ENCODE data around the gene CASP2. TPM values are rescaled to one million over a fixed set of nuclear protein-coding genes. Genes with fewer than 3 reads are reported as not detected.
"Not testable (repeated sequence)": the region's sequence is repeated elsewhere in the genome, so short reads cannot be mapped to it uniquely, and the experiment has no call there.

The CASP2 gene
- polyA plus RNA-seq, 1 experiment: 16.0 TPM

DNA sequence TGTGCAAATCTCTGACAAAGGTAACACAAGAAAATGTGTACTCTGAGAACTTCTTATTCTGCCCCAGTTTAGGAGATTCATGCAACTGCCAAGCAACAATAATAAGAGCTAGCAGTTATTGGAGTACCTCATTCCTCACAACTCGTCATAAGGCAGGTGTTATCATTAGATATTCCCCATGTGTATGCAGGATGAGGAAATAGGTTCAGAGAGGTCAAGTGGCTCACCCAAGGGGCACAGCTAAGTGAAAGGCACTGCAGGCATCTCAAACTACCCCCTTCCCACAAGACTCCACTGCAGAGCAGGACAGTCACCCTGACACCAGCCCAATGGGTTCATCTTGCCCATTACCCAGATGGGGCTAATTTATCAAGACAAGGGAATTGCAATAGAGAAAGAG, 26.2 kb upstream of the CASP2 start:
- POLR2A ChIA-PET: no interaction called here
- no peak for TF ChIP-seq CTCF (IDR thresholded peaks at IDR 0.05; ENCODE audit: insufficient read depth, low read depth, low read length)
- no peaks in the 10 kb centered on the region for H3K27me3 ChIP-seq (ENCODE audit: control insufficient read depth, insufficient read depth, low read length)
- CTCF ChIA-PET: interaction anchor here (3.2 kb wide), 1 partner anchor 22 kb away, joined by 12 read pairs; no protein-coding TSS in a partner anchor
- no peak overlapping the region for H3K4me3 ChIP-seq (ENCODE audit: low read depth, low read length)
- H3K36me3 ChIP-seq (ENCODE audit: control insufficient read depth, insufficient read depth, low read length): no peaks in the 10 kb centered on the region
- DNase-seq (ENCODE audit: low read depth): no peak

DNA sequence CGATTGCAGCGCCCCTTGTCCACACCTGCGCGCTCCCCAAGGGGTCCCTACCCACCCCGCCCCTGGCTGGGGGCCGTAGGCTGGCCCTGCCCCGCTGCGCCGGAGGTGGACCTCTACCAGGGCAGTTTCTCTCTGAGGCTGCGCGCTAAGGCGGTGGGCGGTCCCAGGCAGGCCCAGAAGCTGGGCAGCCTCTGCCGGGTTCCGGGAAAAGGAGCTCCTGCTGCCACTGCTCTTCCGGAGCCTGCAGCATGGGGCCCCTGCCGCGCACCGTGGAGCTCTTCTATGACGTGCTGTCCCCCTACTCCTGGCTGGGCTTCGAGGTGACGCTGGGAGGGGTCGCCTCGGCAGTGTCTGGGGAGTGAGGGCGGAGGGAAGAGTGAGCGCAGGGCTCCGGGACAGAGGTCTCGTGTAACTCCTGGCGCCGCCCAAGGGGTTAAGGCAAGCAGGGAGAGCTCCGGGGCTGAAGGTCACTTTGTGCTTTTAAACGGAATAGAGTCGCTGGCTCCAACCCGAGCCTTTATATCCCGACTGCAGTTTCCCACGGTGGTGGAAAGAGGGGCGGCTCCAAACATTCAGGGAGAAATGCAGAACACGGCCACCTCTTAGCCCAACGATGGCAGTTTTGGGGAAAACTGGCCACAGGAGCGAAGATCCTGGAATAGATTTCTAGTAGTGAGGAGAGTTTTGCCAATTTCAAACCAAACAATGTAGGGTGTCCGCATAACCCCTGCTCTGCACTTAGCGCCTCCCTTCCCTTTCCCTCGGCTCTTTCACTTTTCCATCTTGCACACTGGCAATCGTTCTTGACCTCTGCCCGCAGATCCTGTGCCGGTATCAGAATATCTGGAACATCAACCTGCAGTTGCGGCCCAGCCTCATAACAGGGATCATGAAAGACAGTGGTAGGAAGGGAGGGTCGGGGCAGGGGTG, 24.6 kb upstream of the CASP2 start, which contains the start of gene GSTK1:
Gene GSTK1, plus strand, starts transcription at position 176 of the 930 bp plus-strand sequence. Its CDS starts 73 bp downstream, at position 249.
- DNase-seq (ENCODE audit: low read depth): no peak
- ChIA-PET POLR2A (interaction anchor here (0.6 kb wide), 1 partner anchor 32 kb away, joined by 4 read pairs; no protein-coding TSS in a partner anchor), CTCF (interaction anchor here (0.7 to 3.2 kb wide), 5 partner anchors 15 to 228 kb away, joined by 3 to 12 read pairs (median 3); no protein-coding TSS in a partner anchor)
- TF ChIP-seq CTCF (IDR thresholded peaks at IDR 0.05; ENCODE audit: insufficient read depth, low read depth, low read length): no peak
- Histone ChIP-seq H3K27me3 (ENCODE audit: control insufficient read depth, insufficient read depth, low read length) (no peaks in the 10 kb centered on the region), H3K36me3 (ENCODE audit: control insufficient read depth, insufficient read depth, low read length) (peaks cover 5% of the 10 kb centered on the region), H3K4me3 (ENCODE audit: low read depth, low read length) (peak within 1 kb of the TSS; percentile 61)

DNA sequence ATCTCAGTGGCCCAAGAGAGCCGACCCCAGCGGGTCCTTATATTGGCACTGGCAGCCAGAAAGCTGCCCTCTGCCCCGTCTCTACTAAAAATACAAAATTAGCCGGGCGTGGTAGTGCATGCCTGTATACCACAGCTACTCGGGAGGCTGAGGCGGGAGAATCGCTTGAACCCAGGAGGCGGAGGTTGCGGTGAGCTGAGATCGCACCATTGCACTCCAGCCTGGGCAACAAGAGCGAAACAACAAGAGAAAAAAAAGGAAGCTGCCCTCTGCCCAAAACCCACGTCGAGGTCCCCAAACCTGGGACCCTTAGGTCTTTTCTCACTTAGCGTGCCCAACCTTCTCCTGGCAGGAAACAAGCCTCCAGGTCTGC, 24.0 kb upstream of the CASP2 start:
- CTCF ChIA-PET: interaction anchor here (1.5 to 3.2 kb wide), 3 partner anchors 15 to 24 kb away, joined by 3 to 12 read pairs (median 4); no protein-coding TSS in a partner anchor
- DNase-seq (ENCODE audit: low read depth); POLR2A ChIA-PET; H3K36me3 ChIP-seq (ENCODE audit: control insufficient read depth, insufficient read depth, low read length); H3K27me3 ChIP-seq (ENCODE audit: control insufficient read depth, insufficient read depth, low read length): not testable (repeated sequence)
- H3K4me3 ChIP-seq (ENCODE audit: low read depth, low read length): peak overlapping the region; percentile 61

DNA sequence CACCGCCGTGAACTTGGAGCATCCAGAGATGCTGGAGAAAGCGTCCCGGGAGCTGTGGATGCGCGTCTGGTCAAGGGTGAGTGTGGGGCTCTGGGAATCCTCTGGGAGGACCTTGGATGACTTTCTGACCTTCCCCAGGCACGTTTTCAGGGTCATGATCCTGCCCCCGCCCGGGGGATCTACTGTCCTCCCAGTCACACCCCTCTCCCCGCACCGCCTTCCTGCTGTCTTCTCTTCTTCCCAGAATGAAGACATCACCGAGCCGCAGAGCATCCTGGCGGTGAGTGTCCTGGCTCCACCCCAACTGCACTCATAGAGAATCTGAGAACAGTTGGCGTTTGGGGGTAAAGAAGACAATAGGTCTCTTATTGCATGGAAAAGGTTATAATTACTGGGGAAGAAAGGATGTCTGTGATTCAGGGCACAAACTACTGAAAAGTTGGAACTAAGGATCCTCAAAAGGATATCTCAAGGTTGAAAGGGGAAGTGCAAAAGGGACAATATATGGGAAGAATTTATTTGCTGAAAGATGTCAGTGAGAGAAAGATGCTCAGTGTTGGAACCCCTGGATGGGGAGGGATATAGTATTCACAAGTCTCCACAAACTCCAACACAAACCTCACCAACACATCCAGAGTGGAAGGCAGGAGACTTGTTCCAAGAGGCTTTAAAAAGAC, 23.0 kb upstream of the CASP2 start:
- TF ChIP-seq CTCF (IDR thresholded peaks at IDR 0.05; ENCODE audit: insufficient read depth, low read depth, low read length): no peak
- Histone ChIP-seq H3K27me3 (ENCODE audit: control insufficient read depth, insufficient read depth, low read length) (no peaks in the 10 kb centered on the region), H3K4me3 (ENCODE audit: low read depth, low read length) (no peak overlapping the region), H3K36me3 (ENCODE audit: control insufficient read depth, insufficient read depth, low read length) (peaks cover 10% of the 10 kb centered on the region)
- CTCF ChIA-PET: interaction anchor here (1.6 kb wide), 1 partner anchor 14 kb away, joined by 3 read pairs; no protein-coding TSS in a partner anchor
- POLR2A ChIA-PET: no interaction called here
- DNase-seq (ENCODE audit: low read depth): no peak

DNA sequence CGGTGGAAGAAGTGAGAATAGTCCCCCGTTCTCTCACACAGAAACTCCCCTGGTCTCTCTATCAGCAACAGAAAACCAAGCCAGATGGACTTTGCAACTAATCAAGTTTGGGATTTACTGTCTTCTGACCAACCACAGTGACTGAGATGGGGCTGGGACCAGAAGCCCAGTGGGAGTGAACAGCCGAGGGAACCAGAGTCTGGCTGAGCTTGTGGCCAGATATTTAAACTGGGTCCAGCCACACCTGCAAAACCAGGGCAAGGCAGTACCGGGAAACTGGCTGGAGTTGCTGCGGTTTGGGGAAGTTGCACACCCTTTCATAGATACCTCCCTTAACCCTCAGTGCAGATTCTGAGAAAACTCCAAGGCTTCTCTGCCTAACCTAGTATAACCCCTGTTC, 18.9 kb upstream of the CASP2 start:
- ChIA-PET POLR2A (no interaction called here), CTCF (interaction anchor here (0.7 to 1.3 kb wide), 2 partner anchors 10 to 29 kb away, joined by 3 to 4 read pairs; no protein-coding TSS in a partner anchor)

More for the DNA sequence above, 18.9 kb upstream of the CASP2 start:
- no peaks in the 10 kb centered on the region for H3K27me3 ChIP-seq (ENCODE audit: control insufficient read depth, insufficient read depth, low read length)
- no peak for TF ChIP-seq CTCF (IDR thresholded peaks at IDR 0.05; ENCODE audit: insufficient read depth, low read depth, low read length)
- DNase-seq (ENCODE audit: low read depth): no peak
- peaks cover 10% of the 10 kb centered on the region for H3K36me3 ChIP-seq (ENCODE audit: control insufficient read depth, insufficient read depth, low read length)
- H3K4me3 ChIP-seq (ENCODE audit: low read depth, low read length): no peak overlapping the region
